Medulla oblongata (tissue), 1 donor: ENCODE data around the gene FOXF1.

Source experiments
- DNase-seq: peaks from one replicate; pipeline ENCODE4 v3.0.0-alpha.2; 2015; ENCODE audit errors: extremely low spot score

The FOXF1 gene

DNA sequence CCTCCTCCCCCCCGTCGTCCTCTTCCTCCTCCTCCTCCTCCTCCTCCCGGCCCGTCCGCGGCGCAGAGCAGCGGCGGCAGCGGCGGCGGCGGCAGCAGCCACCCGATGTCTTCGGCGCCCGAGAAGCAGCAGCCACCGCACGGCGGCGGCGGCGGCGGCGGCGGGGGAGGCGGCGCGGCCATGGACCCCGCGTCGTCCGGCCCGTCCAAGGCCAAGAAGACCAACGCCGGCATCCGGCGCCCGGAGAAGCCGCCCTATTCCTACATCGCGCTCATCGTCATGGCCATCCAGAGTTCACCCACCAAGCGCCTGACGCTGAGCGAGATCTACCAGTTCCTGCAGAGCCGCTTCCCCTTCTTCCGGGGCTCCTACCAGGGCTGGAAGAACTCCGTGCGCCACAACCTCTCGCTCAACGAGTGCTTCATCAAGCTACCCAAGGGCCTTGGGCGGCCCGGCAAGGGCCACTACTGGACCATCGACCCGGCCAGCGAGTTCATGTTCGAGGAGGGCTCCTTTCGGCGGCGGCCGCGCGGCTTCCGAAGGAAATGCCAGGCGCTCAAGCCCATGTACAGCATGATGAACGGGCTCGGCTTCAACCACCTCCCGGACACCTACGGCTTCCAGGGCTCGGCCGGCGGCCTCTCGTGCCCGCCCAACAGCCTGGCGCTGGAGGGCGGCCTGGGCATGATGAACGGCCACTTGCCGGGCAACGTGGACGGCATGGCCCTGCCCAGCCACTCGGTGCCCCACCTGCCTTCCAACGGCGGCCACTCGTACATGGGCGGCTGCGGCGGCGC lies at the start of gene FOXF1:
Gene FOXF1 (plus strand): TSS at position 63 of the 797 bp plus-strand sequence. CDS start 43 bp downstream, at position 106.
- DNase-seq = no peak

DNA sequence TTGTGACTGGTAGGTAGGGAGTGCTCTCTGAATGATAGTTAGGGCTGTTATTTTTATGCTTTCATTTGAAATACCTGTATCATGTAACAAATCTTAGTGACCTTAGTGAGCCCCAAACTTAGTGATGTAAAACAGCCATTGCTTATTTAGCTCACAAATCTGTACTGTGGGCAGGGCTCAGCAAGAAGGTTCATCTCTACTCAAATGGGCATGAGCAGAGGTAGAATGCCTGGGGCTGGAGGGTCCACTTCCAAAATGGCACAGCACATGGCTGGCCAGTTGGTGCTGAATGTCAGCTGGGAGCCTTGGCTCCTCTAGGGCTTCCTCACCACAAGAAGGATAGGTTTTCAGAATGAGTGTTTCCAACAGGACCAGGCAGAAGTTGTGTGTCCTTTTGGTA lies 49.3 kb upstream of the FOXF1 start:
- DNase-seq = no peak

DNA sequence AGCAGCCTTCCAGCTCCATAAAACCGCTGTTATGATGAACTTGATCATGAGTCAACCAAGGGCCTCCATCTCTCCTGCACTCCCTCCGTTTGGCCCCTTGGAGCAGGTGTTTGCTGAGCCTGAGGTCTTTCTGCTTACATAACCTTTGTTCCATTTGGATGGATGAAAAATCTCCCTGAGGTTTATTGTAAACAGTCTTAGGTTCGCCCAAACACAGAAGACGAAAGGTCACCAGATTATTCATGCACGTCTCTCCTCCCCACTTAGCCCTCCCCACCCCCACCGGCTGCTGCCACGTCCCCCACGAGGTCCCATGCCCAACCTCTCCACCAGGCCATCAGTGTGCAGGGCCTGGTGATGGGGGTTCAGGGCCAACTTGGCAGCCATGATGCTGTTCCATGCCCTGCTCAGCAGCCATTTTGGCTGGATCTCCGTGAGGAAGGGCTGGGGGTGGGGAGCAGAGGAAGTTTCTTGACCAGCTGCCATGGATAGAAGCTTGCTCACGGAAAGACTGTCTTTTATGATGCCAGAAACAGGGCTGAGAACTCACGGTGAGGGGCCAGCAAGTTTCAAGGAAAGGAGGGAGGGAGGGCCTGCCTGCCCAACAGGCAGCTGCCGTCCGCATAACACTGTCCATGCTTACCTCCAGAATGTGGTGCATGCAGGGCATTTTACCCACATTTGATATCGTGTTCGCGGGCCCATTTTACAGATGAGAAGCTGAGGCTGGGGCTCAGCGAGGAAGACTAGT lies 47.8 kb upstream of the FOXF1 start:
- no peak for DNase-seq

DNA sequence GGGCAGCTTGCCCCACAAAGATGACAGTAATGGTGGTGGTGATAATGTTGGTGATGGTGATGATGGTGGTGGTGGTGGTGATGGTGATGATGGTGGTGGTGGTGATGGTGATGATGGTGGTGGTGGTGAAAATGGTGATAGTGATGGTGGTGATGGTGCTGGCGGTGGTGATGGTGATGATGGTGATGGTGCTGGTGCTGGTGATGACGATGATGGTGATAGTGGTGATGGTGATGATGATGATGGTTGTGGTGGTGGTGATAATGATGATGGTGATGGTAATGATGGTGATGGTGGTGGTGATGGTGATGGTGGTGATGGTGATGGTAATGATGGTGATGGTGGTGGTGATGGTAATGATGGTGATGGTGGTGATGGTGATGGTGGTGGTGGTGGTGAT lies 46.3 kb upstream of the FOXF1 start:
- no peak for DNase-seq

DNA sequence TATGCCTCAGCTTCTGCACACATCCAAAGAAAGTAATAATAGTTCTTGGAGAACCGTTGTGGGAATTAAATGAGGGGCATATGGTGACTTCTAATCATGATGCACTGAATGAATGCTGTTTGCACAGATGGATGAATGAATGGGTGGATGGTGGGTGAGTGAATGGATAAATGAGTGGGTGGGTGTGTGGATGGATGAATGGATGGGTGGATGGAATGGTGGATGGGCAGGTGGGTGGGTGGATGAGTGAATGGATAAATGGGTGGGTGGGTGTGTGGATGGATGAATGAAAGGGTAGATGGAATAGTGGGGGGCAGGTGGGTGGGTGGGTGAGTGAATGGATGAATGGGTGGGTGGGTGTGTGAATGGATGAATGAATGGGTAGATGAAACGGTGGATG lies 44.9 kb upstream of the FOXF1 start:
- DNase-seq = no peak

DNA sequence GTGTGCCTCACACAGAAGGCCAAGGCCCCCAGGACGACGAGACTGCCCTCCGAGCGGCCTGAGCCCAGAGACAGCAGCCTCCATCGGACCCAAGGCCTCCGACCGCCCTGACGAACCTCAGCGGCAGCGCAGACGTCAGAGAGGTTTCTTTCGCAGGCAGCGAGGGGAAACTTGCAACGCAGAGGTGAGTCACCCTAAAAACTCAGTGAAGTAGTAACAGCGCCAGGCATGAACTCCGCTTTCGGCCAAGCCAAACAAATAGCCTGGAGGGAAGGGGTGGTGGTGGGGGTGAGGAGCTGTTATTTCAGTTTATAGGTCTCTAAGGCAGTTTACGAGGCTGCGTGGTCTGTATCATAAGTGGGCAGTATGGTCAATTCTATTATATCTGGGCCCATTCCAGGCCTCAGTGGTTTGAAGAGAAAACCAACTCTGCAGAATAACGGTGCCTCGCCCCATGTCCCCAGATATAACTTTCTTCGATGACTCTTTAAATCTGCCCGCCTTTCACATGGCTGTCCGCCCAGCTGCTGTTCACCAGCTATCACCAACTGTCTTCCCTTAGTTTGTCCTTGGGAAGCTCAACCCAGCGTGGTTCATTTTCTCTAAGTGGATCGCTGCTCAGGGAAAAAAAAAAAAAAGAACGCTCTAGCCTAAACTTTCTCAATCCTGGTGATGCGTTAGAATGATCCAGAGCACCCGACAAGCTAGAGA lies 43.5 kb upstream of the FOXF1 start:
- no peak for DNase-seq

DNA sequence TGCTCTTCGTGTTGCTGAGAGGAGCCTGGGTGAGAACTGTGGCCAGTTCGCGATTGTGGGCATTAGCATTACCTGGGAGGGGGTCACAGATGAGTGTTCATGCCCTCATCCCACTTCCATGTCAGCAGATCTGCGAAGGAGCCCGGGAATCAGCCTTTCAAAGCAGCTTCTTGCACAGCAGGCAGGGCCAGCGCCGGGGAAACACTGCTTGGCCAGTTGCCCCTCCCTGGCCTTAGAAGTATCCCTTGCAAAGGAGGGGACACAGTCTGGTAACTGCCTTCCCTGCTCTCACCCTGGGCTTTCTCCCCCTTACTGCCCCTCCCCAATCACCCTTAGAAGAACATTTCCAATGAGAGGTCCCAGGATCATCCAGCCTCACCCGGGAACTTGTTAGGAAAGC lies 42.8 kb upstream of the FOXF1 start:
- DNase-seq = no peak

DNA sequence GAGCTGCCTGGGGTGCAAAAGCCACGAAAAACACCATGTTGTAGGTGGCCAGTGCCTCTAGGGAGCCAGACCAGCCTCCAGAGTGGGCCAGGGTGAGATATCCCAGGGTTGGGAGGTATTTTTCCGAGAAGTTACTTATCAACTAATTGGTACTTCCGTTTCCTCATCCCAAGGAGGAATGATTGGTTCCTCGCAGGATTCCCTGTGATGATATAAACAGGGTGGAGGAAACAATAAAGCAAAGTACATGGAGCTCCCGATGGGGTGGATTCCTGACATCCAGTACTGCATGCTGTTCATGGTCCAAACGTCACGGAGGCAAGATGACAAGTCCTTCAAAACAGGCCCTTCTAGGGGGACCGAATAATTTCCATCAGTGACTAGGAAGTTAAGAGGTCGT lies 39.4 kb upstream of the FOXF1 start:
- no peak for DNase-seq

DNA sequence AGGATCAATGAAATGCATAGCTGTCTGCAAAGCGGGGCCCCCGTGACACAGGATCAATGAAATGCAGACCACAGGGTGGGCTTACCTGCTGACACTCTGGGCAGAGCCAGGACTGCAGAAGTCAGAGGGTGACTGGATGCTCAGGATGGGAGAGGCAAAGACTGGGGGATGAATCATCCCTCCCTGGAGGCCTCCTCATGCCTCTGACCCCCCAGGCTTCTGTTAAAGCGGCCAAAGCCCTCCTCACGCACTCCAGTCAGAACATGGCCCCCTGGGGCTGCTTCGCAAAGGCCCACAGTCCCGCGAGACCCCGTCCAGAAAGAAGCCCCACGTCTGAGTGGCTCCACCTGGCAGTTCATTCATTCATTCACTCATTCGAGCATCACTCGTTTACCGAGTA lies 38.4 kb upstream of the FOXF1 start:
- DNase-seq = no peak

DNA sequence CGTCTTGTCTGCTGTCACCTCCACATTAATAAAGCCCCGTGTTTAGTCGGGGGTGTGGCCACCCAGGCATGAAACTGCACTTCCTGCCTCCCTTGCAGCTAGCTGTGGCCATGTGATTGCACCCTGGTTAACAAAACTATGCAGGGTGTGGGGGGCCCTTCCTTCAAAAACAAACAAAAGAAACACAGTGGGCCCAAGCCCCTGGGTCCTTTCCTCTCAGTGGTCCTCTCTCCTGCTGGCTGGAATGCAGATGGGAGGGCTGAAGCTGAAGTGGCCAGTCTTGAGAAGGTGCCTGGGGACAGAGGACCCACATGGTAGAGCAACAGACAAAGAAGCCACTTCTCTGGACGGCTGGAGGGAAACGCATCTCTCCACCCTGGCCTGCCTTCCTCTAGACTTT lies 38.0 kb upstream of the FOXF1 start:
- no peak for DNase-seq

DNA sequence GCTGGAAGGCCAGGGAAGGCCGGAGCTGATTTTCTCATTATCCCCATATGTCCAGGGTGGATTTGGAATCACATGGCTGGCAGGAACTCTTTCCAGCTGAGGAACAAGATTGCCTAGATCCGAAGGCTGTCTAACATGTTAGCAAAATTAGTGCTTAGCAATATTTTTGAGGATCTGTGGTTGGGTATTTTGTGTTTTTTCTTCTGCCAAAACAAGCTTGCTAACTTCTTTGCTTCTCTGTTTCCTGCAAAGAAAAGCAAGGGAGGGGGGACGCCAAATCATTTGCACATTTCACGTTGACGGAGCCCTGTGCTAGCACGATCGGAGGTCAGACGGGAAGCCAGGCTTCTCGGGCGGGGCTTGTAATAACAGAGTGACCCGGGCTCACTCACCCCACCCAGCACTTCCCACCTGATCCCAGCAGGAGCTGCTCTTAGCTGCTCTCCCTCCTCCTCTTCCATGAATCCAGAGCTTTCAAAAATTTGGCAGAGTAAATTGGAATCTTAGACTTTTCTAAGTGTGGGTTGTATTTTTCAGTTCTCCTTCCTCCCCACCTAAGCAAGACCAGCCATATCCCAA lies 33.3 kb upstream of the FOXF1 start:
- DNase-seq = no peak

DNA sequence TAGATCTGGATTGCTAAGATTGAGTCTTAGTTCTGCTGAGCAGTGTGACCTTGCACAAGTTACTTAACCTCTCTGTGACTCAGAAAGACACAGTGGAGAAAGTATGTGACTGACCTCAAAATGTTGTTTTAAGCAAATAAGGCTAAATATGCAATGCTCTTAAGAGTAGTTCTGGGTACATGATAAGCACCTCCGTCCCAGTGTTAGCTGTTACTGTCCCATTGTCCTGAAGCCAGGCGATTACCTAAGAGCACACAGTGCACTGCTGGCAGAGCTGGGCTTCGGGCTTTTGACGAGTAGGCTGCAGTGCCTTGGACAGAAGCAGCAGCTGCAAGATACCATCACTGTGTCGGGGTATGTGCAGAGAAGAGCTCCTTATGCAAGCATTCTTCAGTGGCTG lies 32.7 kb upstream of the FOXF1 start:
- no peak for DNase-seq

DNA sequence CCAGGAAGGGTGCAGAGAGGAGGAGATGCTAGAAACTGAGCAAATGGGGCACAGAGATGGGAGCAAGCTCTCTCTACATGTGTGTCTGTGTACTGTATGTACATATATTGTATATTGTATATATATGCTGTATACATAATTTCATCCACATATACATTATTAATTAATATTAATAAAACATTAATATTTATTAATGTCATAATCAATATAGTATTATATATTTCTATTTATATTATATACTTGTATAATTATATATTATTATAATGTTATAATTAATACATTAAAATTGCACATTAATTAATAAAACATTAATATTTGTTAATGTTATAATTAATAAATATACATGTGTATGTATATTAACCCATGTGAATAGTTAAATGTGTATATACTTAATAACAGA lies 31.5 kb upstream of the FOXF1 start:
- DNase-seq = no peak

DNA sequence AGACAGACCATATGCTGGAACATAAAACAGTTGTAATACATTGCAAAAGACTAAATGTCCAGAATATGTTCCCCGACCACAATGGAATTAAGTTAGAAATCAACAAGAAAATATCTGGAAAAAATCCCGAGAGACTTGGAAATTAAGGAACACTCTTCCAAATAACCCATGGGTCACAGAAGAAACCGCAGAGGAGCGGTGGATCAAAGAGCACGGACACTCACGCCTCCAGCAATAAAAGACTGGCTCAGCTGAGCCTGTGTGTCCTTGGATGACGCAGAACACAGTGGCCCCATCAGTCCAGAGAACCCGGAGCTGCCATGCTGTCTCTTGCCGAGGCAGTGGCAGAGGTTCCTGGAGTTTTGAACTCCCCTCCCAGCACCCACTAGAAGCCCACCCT lies 30.9 kb upstream of the FOXF1 start:
- DNase-seq = peak; percentile 11

DNA sequence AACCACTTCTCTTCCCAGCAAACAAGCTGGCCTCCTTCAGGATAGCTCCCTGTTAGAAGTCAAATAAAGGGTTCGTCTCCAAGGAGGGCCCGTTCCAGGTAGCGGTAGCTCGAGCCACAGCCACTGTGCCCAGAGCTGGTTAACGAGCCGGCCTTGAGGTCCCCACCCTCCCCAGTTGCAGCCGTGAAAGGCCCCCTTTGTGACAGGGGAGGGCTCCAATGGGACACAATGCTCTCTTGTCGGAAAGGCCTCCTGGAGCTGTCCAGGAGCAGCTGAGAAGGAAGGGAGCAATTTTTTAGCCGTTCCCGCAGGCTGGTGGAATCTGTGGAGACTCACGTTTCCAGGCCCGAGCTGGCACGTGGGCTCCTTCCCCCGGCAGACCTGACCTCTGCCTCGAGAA lies 29.9 kb upstream of the FOXF1 start:
- DNase-seq = peak; percentile 73

DNA sequence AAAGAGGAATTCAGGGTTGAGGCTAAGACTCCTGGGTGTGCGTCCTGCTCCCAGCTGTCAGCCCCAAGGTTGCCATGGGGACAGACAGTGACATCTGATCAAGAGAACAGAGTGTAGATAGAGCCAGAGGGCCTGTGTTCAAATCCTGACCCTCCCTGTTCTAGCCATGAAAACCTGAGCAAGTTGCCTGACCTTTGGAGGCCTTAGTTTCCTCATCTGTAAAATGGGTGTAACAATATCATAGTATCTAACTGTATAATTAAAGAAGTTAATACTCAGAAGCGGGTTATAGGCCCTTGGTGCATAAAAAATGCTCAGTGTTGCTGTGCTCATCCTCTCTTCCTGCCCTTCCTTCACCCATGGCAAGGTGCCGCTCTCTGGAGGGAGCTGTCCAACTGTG lies 28.7 kb upstream of the FOXF1 start:
- no peak for DNase-seq

DNA sequence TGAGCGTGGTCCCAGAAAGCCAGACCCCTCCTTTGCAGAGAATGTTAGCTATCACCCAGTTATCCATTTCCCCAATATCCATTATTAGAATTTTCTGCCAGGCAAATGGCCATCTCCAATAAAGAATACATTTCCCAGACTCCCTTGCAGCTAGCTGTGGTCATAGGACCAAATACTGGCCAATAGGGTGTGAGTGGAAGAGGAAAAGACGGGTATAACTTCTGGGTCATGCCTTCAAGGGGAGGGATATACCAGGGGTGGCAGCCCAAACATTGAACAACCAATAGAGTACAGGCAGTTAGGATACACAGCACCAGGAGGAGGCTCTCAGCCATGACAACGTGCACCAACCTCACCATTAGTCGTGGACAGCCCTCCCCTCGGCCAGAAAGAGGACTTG lies 26.1 kb upstream of the FOXF1 start:
- no peak for DNase-seq

DNA sequence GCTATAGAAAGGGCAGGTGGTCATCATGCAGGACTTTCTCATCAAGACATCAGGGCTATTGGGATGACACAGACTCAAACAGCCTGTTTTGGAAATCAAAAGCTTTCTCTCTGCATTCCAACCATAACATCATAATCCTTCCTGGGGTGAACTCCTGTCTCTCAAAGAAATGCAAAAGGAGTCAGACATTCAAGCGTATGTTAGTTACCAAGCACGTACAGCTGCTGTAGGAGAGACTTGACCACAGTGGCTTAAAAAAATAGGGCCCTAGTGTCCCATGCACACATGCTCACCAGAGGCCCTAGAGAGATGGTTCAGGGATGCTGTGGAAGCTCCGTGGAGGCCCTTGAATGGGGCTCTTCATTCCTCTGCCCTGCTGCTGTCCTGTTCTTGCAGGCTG lies 24.6 kb upstream of the FOXF1 start:
- DNase-seq = no peak

DNA sequence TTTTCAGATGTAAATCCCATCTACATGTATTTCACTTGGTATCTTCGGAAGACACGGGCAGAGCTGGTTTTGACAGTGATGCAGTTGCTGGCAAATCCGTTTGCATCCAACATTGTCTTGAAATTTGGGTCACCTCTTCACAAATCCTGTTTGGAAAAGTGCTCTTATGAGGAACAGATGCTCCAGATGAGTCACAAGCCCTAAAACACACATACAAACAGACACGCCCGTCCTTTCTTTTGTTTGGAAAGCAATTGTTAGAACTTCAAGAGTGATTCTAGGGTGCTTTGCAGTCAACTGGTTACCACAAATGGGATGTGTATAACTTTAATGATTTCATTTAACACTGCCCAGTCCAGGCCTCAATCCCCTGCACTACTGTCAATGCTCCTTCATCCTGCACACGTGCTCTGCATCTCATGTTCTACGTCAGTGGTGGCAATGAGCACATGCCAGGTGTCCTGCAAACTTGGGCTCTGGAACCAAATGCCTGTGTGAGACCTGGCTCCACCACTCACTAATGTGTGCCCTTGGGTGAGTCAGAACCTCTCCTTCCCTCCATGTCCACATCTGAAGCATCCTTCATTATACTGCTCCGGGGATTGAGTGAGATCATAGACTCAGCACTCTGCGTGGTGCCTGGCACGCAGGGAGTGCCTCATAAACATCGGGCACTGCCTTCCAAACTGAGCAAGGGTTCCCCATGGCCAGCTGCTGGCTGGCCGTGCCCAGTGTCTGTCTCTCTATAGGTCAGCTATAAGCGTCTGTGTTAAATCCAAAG lies 19.3 kb upstream of the FOXF1 start:
- DNase-seq = peak; percentile 51

DNA sequence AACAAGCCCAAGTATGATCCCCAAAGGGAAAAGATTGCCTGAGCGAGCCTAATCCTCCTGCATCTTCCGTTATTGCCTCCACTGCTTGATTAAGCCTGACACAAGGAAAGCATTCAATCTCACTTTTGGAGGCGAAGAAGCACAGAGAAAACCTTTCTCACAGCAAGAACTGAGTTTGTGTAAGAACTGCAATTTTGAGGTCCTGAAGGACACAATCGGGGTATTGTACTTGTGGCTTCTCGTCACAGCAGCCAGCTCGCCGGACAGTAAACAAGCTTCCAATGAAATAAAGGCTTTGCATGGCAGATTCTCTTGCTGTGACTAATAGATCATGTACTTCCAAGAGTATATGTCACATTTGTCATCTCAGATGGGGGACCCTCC lies 18.7 kb upstream of the FOXF1 start:
- DNase-seq = peak; percentile 81

DNA sequence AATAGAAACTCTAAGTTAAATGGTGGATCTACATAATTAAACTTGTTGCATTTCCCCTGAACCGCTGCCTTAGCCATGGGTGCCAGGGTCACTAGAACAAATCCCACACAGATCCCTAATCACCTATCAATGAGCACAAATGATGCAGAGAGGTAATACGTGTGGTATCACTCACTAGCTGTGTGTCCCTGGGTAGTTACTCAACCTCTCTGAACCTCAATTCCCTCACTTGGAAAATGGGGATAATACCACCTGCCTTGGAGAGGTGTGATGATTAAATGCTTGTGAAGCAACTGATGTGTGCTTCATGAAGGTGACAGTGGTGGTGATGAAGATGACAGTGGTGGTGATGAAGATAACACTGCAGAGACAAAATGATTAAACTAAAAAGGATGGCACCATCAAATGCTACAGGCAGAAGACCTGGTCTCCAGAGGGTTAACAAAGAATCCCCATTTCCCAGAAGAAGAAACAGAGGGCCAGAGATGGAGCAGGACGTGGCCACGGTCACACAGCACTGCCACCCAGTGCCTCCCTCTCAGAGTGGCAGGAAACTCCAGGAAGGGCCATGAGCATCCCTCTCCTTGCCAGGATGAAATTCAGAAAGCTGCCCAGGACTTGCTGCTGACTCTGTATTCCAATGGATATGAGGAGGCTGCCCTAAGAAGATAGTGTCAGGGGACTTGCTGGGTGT lies 17.9 kb upstream of the FOXF1 start:
- DNase-seq = no peak
